SK-N-SH treated with all-trans-retinoic acid at 6 μM for 48 hours (cell line): ENCODE measurements around the gene GOLGA6L7.
"Not testable (repeated sequence)": the region's sequence is repeated elsewhere in the genome, so short reads cannot be mapped to it uniquely, and the experiment has no call there.

Experiments used
- ATAC-seq: fragments of 200-7000 bp; cut with Tn5 transposase; 3 replicates; pipeline ENCODE4 v1.9.1; 2020; ENCODE audit warnings: mild to moderate bottlenecking, moderate library complexity
- ARNTL ChIP-seq: fragments of 450-650 bp; formaldehyde crosslinking; IDR thresholded peaks from 2 replicates; pipeline ENCODE4 v1.5.0; 2020; ENCODE audit warnings: low read depth, mild to moderate bottlenecking, moderate library complexity, borderline replicate concordance
- CREB5 ChIP-seq: fragments of 250-450 bp; sonication (Bioruptor Pico); IDR thresholded peaks from 2 replicates; pipeline ENCODE4 v1.5.1; 2020; ENCODE audit warnings: low read depth, mild to moderate bottlenecking, moderate library complexity
- CSDC2 ChIP-seq: fragments of 250-450 bp; sonication (Bioruptor Pico); IDR thresholded peaks from 2 replicates; pipeline ENCODE4 v1.5.0; 2020; ENCODE audit warnings: mild to moderate bottlenecking, moderate library complexity
- CSRNP3 ChIP-seq: fragments of 250-450 bp; sonication (Bioruptor Pico); IDR thresholded peaks from 2 replicates; pipeline ENCODE4 v1.5.1; 2021; ENCODE audit warnings: mild to moderate bottlenecking, moderate library complexity
- ESRRG ChIP-seq: fragments of 250-450 bp; sonication (Bioruptor Pico); IDR thresholded peaks from 2 replicates; pipeline ENCODE4 v1.6.1; 2021; ENCODE audit warnings: mild to moderate bottlenecking
- GLIS3 ChIP-seq: fragments of 250-450 bp; sonication (Bioruptor Pico); IDR thresholded peaks from 2 replicates; pipeline ENCODE4 v1.5.0; 2020; ENCODE audit warnings: mild to moderate bottlenecking, moderate library complexity
- ISL1 ChIP-seq: fragments of 250-450 bp; sonication (Bioruptor Pico); IDR thresholded peaks from 2 replicates; pipeline ENCODE4 v2.1.2; 2022; ENCODE audit warnings: mild to moderate bottlenecking, moderate library complexity
- OSR1 ChIP-seq: fragments of 250-450 bp; sonication (Bioruptor Pico); IDR thresholded peaks from 2 replicates; pipeline ENCODE4 v1.8.0; 2022; ENCODE audit warnings: moderate library complexity, mild to moderate bottlenecking, inconsistent platforms
- POU6F1 ChIP-seq: fragments of 250-450 bp; sonication (Bioruptor Pico); IDR thresholded peaks from 2 replicates; pipeline ENCODE4 v1.8.0; 2021; ENCODE audit warnings: low read depth, mild to moderate bottlenecking, moderate library complexity, borderline replicate concordance
- PPARA ChIP-seq: fragments of 250-450 bp; sonication (Bioruptor Pico); IDR thresholded peaks from 2 replicates; pipeline ENCODE4 v1.5.0; 2020; ENCODE audit warnings: mild to moderate bottlenecking, borderline replicate concordance
- RARB ChIP-seq: fragments of 250-450 bp; sonication (Bioruptor Pico); IDR thresholded peaks from 2 replicates; pipeline ENCODE4 v1.8.0; 2021; ENCODE audit warnings: mild to moderate bottlenecking, moderate library complexity
- SNAI2 ChIP-seq: fragments of 250-450 bp; sonication (Bioruptor Pico); IDR thresholded peaks from 2 replicates; pipeline ENCODE4 v1.5.0; 2020; ENCODE audit warnings: mild to moderate bottlenecking, moderate library complexity
- TCF4 ChIP-seq: fragments of 250-450 bp; sonication (Bioruptor Pico); IDR thresholded peaks from 2 replicates; pipeline ENCODE4 v1.8.0; 2021; ENCODE audit warnings: mild to moderate bottlenecking, moderate library complexity, borderline replicate concordance
- TOX ChIP-seq: fragments of 250-450 bp; sonication (Bioruptor Pico); IDR thresholded peaks from 2 replicates; pipeline ENCODE4 v1.8.0; 2021; ENCODE audit warnings: mild to moderate bottlenecking, moderate library complexity, borderline replicate concordance
- TSHZ2 ChIP-seq: fragments of 250-450 bp; sonication (Bioruptor Pico); IDR thresholded peaks from 2 replicates; pipeline ENCODE4 v1.5.0; 2020; ENCODE audit warnings: mild to moderate bottlenecking, moderate library complexity
- ZC3H10 ChIP-seq: fragments of 250-450 bp; sonication (Bioruptor Pico); IDR thresholded peaks from 2 replicates; pipeline ENCODE4 v1.5.1; 2021; ENCODE audit warnings: mild to moderate bottlenecking, moderate library complexity
- ZFP3 ChIP-seq: fragments of 250-450 bp; sonication (Bioruptor Pico); IDR thresholded peaks from 2 replicates; pipeline ENCODE4 v1.5.0; 2020; ENCODE audit warnings: mild to moderate bottlenecking, moderate library complexity
- ZFP30 ChIP-seq: fragments of 450-650 bp; formaldehyde crosslinking; IDR thresholded peaks from 2 replicates; pipeline ENCODE4 v1.5.0; 2022; ENCODE audit warnings: mild to moderate bottlenecking, moderate library complexity
- ZNF565 ChIP-seq: fragments of 450-650 bp; formaldehyde crosslinking; conservative IDR thresholded peaks from 2 replicates; pipeline ENCODE4 v1.5.0; 2020; ENCODE audit warnings: low read depth, mild to moderate bottlenecking, moderate library complexity
- ZNF70 ChIP-seq: fragments of 450-650 bp; formaldehyde crosslinking; IDR thresholded peaks from 2 replicates; pipeline ENCODE4 v1.5.0; 2020; ENCODE audit warnings: mild to moderate bottlenecking, moderate library complexity
- ZNF8 ChIP-seq: fragments of 450-650 bp; formaldehyde crosslinking; IDR thresholded peaks from 2 replicates; pipeline ENCODE4 v1.5.0; 2020; ENCODE audit warnings: mild to moderate bottlenecking, moderate library complexity

GOLGA6L7 gene

DNA sequence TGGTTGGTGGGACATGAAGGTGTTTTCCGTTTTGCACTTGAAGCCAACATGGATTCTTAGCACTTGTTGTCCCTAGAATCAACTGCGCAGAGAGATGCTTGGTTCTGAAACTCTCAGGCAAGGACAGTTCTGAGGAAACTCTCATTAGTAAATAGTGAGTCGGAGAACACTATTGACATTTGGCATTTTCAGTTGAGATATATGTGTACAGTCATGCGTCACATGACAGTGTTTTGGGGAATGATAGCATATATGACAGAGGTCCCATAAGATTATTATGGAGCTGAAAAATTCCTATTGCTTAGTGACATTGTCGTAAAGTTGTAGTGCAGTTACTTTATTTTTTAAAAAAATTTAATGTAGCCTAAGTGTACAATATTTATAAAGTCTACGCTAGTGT is 43.1 kb upstream of the GOLGA6L7 start:
- TF ChIP-seq ZFP3 (no peak), ZNF8 (CRISPR knock-in tag) (no peak), ARNTL (no peak), SNAI2 (CRISPR knock-in tag) (no peak), POU6F1 (no peak), ZC3H10 (CRISPR knock-in tag) (no peak), ESRRG (no peak), ZNF565 (no peak), TSHZ2 (CRISPR knock-in tag) (no peak), TOX (CRISPR knock-in tag) (no peak), CSDC2 (CRISPR knock-in tag) (no peak), ZNF70 (CRISPR knock-in tag) (no peak), OSR1 (CRISPR knock-in tag) (no peak), ISL1 (CRISPR knock-in tag) (no peak), TCF4 (CRISPR knock-in tag) (no peak), ZFP30 (CRISPR knock-in tag) (no peak), PPARA (CRISPR knock-in tag) (no peak), CREB5 (CRISPR knock-in tag) (no peak)
- no peak for ATAC-seq

- no peak for ATAC-seq
- TF ChIP-seq PPARA (CRISPR knock-in tag): no peak
- no peak for TF ChIP-seq ZNF70 (CRISPR knock-in tag)
- TF ChIP-seq ZNF8 (CRISPR knock-in tag): no peak
- TF ChIP-seq ESRRG: no peak
- TF ChIP-seq CSRNP3 (CRISPR knock-in tag): no peak
- TF ChIP-seq ZFP3: no peak
- no peak for TF ChIP-seq ARNTL
- no peak for TF ChIP-seq ZNF565
- no peak for TF ChIP-seq OSR1 (CRISPR knock-in tag)
- no peak for TF ChIP-seq ISL1 (CRISPR knock-in tag)
- TF ChIP-seq ZFP30 (CRISPR knock-in tag): no peak
- TF ChIP-seq ZC3H10 (CRISPR knock-in tag): no peak
- TF ChIP-seq CSDC2 (CRISPR knock-in tag): no peak
- no peak for TF ChIP-seq TCF4 (CRISPR knock-in tag)
- no peak for TF ChIP-seq TSHZ2 (CRISPR knock-in tag)
- TF ChIP-seq CREB5 (CRISPR knock-in tag): no peak
- TF ChIP-seq RARB: no peak
- no peak for TF ChIP-seq POU6F1
- no peak for TF ChIP-seq GLIS3 (CRISPR knock-in tag)
- no peak for TF ChIP-seq TOX (CRISPR knock-in tag)
These were observed 42.5 kb upstream of the GOLGA6L7 start for GRCh38 chr15:28890711-28891495.

- ATAC-seq: not testable (repeated sequence)
These were observed 41.8 kb upstream of the GOLGA6L7 start for GRCh38 chr15:28890291-28890690.

- ATAC-seq: not testable (repeated sequence)
These were observed 41.4 kb upstream of the GOLGA6L7 start for GRCh38 chr15:28889871-28890270.
